ENCODE results near the gene ZNF491.

GRCh38 chr19:11813703-11814028, 15.3 kb downstream of the ZNF491 start:
- TF ChIP-seq CTCF (conservative IDR thresholded peaks at IDR 0.05; ENCODE audit: low read length) (no peak), EZH2phosphoT487 (IDR thresholded peaks at IDR 0.05; ENCODE audit: borderline replicate concordance, low read depth, low read length) (no peak)

Data from OCI-LY7 (cell line).